ENCODE results near the gene SREBF2. TPM values are rescaled to one million over a fixed set of nuclear protein-coding genes. Genes with fewer than 3 reads are reported as not detected.

SREBF2 gene
- total RNA-seq = 10 to 100 TPM; 20.8 to 33.5 (median 32.1) TPM

DNA sequence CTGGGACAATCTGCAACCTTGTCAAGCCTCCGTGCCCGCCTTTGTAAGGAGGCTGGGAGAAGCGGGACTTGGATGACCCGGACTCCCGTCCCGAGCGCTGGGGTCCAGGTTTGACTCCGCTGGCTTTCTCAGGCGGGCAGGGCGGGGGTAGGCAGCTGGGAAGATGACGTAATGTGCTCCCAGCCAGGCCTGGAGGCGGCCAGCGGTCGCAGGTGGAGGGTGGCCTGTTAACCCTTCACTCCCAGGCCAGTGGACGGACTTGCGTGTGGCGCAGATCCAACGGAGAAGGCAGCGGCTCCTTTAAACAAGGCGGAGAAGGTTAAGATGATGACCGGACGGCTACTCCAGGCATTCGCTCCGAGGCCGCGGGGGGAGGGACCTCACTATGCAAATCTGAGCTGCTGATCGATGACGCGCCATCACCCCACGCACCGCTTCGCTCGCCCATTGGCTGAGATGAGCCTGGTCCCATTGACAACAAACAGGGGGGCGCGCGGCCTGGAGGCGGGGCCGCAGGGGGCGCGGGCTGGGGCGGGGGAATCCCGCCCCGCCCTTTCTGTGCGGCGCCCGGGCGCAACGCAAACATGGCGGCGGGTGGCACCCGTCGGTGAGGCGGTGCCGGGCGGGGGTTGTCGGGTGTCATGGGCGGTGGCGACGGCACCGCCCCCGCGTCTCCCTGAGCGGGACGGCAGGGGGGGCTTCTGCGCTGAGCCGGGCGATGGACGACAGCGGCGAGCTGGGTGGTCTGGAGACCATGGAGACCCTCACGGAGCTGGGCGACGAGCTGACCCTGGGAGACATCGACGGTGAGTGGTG, at the start of gene SREBF2:
TSS of gene SREBF2 (plus strand) at position 553 of the 816 bp plus-strand sequence. CDS start at position 719, 166 bp downstream.
- H3K4me3 ChIP-seq = peak within 1 kb of the TSS; percentile 84 to 97 (median 90)
- intact Hi-C loops (cut with DNase I; ENCODE audit: low total_unique reads) = no loop called here
- DNase-seq (ENCODE audit: low spot score in 2 of 2) = peak; percentile 100
- TF ChIP-seq, protein P1, sequence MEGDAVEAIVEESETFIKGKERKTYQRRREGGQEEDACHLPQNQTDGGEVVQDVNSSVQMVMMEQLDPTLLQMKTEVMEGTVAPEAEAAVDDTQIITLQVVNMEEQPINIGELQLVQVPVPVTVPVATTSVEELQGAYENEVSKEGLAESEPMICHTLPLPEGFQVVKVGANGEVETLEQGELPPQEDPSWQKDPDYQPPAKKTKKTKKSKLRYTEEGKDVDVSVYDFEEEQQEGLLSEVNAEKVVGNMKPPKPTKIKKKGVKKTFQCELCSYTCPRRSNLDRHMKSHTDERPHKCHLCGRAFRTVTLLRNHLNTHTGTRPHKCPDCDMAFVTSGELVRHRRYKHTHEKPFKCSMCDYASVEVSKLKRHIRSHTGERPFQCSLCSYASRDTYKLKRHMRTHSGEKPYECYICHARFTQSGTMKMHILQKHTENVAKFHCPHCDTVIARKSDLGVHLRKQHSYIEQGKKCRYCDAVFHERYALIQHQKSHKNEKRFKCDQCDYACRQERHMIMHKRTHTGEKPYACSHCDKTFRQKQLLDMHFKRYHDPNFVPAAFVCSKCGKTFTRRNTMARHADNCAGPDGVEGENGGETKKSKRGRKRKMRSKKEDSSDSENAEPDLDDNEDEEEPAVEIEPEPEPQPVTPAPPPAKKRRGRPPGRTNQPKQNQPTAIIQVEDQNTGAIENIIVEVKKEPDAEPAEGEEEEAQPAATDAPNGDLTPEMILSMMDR (IDR thresholded peaks at IDR 0.05) = no peak
- TF ChIP-seq POLR2A (IDR thresholded peaks at IDR 0.05) (peak; percentile 28), POLR2AphosphoS5 (IDR thresholded peaks at IDR 0.05) (peak; percentile 82 to 94 (median 83))
- H3K27ac ChIP-seq = peak within 1 kb of the TSS; percentile 94 to 97
- H3K27me3 ChIP-seq = no peaks in the 10 kb centered on the region
- no peaks in the 10 kb centered on the region for H3K36me3 ChIP-seq
- H3K9me3 ChIP-seq = no peaks in the 10 kb centered on the region
- H3K4me1 ChIP-seq = no peaks in the 10 kb centered on the region

DNA sequence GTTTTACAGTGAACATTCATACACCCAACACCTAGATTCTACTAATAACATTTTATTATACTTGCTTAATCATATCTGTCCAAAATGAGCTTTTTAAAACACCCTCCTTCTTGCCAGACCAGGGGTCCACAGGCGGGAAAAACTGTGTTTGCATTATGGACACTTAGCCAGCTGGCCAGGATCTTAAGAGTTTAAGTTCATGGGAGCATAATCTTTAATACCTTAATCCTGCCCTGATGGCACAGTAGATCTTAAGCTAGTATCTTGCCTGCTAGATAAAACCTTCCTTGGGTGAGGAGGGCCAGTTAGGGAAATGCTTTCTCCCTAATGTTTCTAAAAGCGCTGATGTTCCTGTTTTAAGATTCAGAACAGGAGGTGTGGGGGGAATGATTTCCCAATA, 45.6 kb upstream of the SREBF2 start:
- H3K4me3 ChIP-seq = no peak overlapping the region
- intact Hi-C loops (cut with DNase I; ENCODE audit: low total_unique reads) = no loop called here
- H3K4me1 ChIP-seq = no peaks in the 10 kb centered on the region
- H3K9me3 ChIP-seq = no peaks in the 10 kb centered on the region
- TF ChIP-seq POLR2A (IDR thresholded peaks at IDR 0.05) (no peak), POLR2AphosphoS5 (IDR thresholded peaks at IDR 0.05) (no peak)
- TF ChIP-seq, protein P1 (IDR thresholded peaks at IDR 0.05) = no peak
- no peak for DNase-seq (ENCODE audit: low spot score in 2 of 2)
- H3K27ac ChIP-seq = no peak overlapping the region
- H3K36me3 ChIP-seq = no peaks in the 10 kb centered on the region
- H3K27me3 ChIP-seq = no peaks in the 10 kb centered on the region

DNA sequence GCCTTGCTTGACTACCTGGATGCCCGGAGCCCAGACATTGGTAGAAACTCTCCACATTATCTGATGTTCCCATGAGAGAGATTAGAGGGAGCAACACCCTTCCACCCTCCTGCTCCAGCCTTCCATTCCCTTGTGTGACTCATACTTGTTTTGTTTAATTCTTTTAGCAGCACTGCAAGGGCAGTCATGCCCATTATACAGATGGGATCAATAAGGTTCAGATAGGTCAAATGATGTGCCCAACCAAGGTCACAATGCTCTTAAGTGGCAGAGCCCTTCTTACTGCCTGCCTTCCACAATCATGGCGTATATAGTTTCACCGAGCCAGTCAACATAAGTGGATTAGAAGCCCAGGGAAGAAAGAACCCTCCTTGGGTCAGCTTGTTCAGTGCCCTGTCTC, 39.0 kb upstream of the SREBF2 start:
- intact Hi-C loops (cut with DNase I; ENCODE audit: low total_unique reads) = no loop called here
- TF ChIP-seq POLR2AphosphoS5 (IDR thresholded peaks at IDR 0.05) (no peak), POLR2A (IDR thresholded peaks at IDR 0.05) (no peak)
- TF ChIP-seq, protein P1 (IDR thresholded peaks at IDR 0.05) = no peak
- Histone ChIP-seq H3K9me3 (no peaks in the 10 kb centered on the region), H3K36me3 (no peaks in the 10 kb centered on the region), H3K27me3 (no peaks in the 10 kb centered on the region), H3K4me1 (no peaks in the 10 kb centered on the region), H3K27ac (no peak overlapping the region), H3K4me3 (no peak overlapping the region)
- DNase-seq (ENCODE audit: low spot score in 2 of 2) = no peak

DNA sequence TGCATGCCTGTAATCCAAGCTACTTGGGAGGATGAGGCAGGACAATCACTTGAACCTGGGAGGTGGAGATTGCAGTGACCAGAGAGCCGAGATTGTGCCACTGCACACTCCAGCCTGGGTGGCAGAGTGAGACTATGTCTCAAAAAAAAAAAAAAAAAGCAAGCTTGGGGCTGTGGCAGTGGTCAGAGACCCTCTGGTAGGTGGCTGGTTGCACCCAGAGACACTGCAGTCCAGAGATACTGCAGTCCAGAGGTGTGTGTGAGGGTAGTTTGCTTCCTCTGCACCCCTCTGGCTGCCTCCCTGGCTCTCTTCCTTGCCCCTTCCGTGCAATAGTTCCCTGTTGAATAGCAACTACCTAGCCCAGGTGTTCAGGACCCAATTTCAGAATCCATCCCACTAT, 34.2 kb upstream of the SREBF2 start:
- no peaks in the 10 kb centered on the region for H3K27me3 ChIP-seq
- H3K9me3 ChIP-seq = no peaks in the 10 kb centered on the region
- no peak overlapping the region for H3K4me3 ChIP-seq
- no peak for DNase-seq (ENCODE audit: low spot score in 2 of 2)
- H3K27ac ChIP-seq = peak overlapping the region in 1 of 2 donors; percentile 92
- TF ChIP-seq POLR2AphosphoS5 (IDR thresholded peaks at IDR 0.05) (no peak), POLR2A (IDR thresholded peaks at IDR 0.05) (no peak)
- TF ChIP-seq, protein P1 (IDR thresholded peaks at IDR 0.05) = no peak
- peaks cover 6 to 15% of the 10 kb centered on the region in 2 donors for H3K4me1 ChIP-seq
- intact Hi-C loops (cut with DNase I; ENCODE audit: low total_unique reads) = no loop called here
- H3K36me3 ChIP-seq = no peaks in the 10 kb centered on the region
